ENCODE measurements around the gene TASL.
"Not testable (repeated sequence)": the region's sequence is repeated elsewhere in the genome, so short reads cannot be mapped to it uniquely, and the experiment has no call there.

Gene TASL

DNA sequence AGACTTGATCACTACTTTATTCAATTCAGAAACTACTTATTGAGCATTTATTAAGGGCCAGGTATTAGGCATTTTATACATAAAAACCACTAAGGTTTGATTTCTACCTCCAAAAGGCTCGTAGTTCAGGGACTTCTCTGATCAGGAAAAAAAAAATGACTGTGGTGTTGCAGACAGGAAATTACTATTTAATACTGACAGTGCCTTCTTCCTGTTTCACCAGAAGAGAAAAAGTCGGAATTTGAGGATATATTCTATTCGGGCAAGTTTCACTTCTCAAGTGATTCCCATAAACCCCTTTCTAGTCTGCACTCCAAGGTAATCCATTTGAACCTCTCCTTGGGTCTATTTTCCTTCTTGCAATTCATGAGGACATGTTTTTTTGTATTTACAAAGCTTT, 15.3 kb upstream of the TASL start:
- H3K27me3 Mint-ChIP-seq, result no peaks in the 10 kb centered on the region
- H3K4me1 Mint-ChIP-seq (ENCODE audit: low read depth), result peaks cover 5% of the 10 kb centered on the region

DNA sequence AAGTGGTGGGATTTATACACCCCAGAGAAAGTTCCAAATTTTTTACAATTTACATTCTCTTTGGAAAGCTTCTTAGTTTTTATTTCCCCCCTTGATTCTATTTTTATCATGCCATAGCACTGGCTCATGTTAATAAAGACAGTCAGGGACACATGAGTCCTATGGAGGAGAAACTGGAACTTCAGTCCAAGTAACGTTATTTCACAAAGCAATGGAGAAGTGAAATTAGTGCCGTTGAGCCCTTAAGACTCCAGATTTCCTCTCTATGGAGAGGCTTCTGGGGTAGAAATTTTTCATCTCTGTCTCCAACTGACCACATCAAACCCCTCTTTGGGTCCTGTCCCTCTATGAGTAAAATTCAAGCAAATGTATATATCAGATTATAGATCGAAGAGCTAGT, 12.8 kb upstream of the TASL start:
- no peaks in the 10 kb centered on the region for H3K36me3 Mint-ChIP-seq
- H3K4me3 Mint-ChIP-seq, result no peak overlapping the region
- H3K4me1 Mint-ChIP-seq (ENCODE audit: low read depth), result peaks cover 5% of the 10 kb centered on the region
- no peak overlapping the region for H3K27ac Mint-ChIP-seq
- no peaks in the 10 kb centered on the region for H3K9me3 Mint-ChIP-seq (ENCODE audit: low read depth)
- no peaks in the 10 kb centered on the region for H3K27me3 Mint-ChIP-seq

More for the DNA sequence above, 15.3 kb upstream of the TASL start:
- Mint-ChIP-seq H3K27ac (no peak overlapping the region), H3K9me3 (ENCODE audit: low read depth) (no peaks in the 10 kb centered on the region), H3K36me3 (no peaks in the 10 kb centered on the region), H3K4me3 (no peak overlapping the region)

DNA sequence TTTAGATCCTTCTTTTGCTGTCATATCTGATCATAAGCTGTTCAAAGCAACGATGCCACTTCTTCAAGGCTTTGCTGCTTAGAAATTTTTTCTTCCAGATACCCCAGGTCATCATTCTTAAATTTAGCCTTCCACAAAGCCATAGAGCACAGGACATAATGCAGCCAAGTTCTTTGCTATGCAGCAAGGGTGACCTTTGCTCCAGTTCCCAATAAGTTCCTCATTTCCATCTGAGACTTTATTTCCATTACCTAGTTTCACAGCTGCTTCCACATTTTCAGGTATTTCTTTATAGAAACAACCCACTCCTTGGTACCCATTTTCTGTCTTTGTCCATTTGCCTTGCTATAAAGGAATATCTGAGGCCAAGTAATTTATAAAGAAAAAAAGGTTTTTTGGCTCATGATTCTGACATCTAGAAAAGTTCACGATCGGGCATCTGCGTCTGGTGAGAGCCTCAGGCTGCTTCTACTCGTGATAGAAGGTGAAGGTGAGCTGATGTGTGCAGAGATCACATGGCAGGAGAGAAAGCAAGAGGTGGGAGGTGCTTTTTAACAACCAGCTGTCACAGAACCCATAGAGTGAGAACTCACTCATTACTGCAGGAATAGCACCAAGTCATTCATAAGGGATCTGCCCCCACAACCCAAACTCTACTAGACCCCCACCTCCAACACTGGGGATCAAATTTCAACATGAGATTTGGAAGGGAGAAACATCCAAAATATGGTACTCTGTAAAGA, 11.8 kb upstream of the TASL start:
- H3K36me3 Mint-ChIP-seq, result no peaks in the 10 kb centered on the region
- H3K9me3 Mint-ChIP-seq (ENCODE audit: low read depth), result no peaks in the 10 kb centered on the region
- no peak overlapping the region for H3K27ac Mint-ChIP-seq
- H3K4me3 Mint-ChIP-seq, result no peak overlapping the region
- peaks cover 5% of the 10 kb centered on the region for H3K4me1 Mint-ChIP-seq (ENCODE audit: low read depth)
- H3K27me3 Mint-ChIP-seq, result no peaks in the 10 kb centered on the region

DNA sequence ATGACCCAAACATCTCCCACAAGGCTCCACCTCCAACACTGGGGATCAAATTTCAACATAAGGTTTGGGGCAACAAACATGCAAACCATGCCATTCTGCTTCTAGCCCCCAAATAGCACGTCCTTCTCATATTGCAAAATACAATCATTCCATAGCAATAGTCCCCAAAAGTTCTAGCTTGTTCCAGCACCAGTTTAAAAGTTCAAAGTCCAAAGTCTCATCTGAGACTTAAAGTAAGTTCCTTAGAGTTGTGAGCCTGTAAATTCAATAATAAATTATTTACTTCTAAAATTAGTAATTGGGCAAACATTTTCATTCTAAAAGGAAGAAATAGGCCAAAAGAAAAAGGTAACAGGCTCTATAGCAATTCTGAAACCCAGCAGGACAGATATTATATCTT, 8.9 kb upstream of the TASL start:
- H3K27me3 Mint-ChIP-seq, result no peaks in the 10 kb centered on the region
- no peaks in the 10 kb centered on the region for H3K4me1 Mint-ChIP-seq (ENCODE audit: low read depth)
- no peaks in the 10 kb centered on the region for H3K9me3 Mint-ChIP-seq (ENCODE audit: low read depth)
- no peak overlapping the region for H3K4me3 Mint-ChIP-seq
- no peaks in the 10 kb centered on the region for H3K36me3 Mint-ChIP-seq
- H3K27ac Mint-ChIP-seq, result no peak overlapping the region

DNA sequence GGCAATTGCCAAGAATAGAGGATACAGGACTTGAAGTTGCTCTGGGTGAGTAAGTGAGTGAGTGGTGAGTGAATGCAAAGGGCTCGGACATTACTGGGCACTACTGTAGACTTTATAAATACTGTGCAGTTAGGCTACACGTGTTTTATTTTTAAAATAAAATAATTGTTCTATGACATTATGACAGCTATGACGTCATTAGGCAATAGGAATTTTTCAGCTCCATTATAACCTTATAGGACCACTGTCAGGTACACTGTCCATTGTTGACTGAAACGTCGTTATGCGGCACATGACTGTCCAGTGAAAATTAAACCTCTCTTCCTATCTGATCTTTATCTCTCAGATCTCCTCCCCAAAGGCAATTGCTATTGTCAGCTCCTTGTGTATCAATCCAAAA, 5.1 kb upstream of the TASL start:
- Mint-ChIP-seq H3K9me3 (ENCODE audit: low read depth) (no peaks in the 10 kb centered on the region), H3K27ac (no peak overlapping the region), H3K27me3 (no peaks in the 10 kb centered on the region), H3K4me1 (ENCODE audit: low read depth) (peaks cover 3% of the 10 kb centered on the region), H3K36me3 (no peaks in the 10 kb centered on the region), H3K4me3 (no peak overlapping the region)

DNA sequence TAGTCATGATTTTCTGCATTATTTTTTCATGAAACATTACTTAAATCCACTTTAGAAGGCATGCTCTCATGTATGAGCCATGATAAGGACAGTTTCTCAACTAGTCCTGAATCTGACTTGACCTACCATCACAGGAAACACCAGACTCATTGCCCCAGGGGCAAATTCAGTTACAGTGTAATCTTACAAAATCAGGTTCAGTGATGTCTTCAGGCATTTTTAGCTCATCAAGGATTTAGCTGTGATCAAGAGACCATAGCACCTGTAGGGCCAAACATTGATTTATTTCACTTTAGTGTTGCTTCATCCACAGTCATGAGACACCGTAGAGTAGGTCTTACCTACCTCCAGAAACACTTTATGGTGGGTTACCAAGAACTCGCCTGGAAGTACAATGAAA, 3.1 kb upstream of the TASL start:
- Mint-ChIP-seq H3K9me3 (ENCODE audit: low read depth) (no peaks in the 10 kb centered on the region), H3K4me3 (no peak overlapping the region), H3K4me1 (ENCODE audit: low read depth) (peaks cover 13% of the 10 kb centered on the region), H3K36me3 (no peaks in the 10 kb centered on the region), H3K27ac (no peak overlapping the region), H3K27me3 (no peaks in the 10 kb centered on the region)

DNA sequence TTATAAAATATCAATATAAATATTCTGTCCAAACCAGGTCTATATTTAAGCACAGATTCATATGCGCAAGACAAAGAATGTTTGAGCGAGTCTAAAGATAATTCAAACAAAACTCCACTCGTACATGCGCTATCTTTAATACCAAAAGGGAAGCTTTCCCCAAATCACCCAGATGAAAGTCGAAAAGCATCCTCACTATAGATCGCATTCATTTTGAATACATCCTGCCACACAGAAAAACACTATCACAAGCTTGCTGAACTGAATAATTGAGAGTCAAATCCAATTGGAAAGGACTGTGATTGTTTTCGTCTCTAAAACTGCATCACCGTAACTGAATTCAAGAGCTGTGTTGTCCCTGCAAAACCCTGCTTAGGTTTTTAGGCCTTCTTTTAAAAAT, 685 bp downstream of the TASL start:
- Mint-ChIP-seq H3K27ac (peak overlapping the region; percentile 90), H3K4me3 (peak overlapping the region; percentile 89), H3K27me3 (no peaks in the 10 kb centered on the region), H3K9me3 (ENCODE audit: low read depth) (no peaks in the 10 kb centered on the region), H3K36me3 (peaks cover 4% of the 10 kb centered on the region), H3K4me1 (ENCODE audit: low read depth) (peaks cover 30% of the 10 kb centered on the region)

DNA sequence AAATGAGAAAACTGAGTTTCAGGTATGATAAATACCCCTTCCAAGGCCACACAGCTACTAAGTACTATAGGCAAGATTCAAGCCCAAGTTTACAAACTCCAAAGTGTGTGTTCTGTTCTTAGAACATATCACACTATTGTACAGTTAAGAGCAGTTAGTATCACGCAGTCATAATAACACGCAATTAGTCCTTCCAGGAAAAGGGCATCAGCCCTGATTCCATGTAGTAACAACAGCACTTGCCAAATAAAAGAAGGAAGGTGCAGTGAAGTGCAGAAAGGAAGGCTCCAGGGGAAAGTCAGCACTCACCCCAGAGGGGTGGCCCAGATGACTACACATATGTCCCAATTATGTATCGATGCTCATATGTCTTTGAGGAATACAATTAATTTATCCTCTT, 4.4 kb downstream of the TASL start:
- peaks cover 4% of the 10 kb centered on the region for H3K36me3 Mint-ChIP-seq
- H3K27me3 Mint-ChIP-seq, result no peaks in the 10 kb centered on the region
- H3K27ac Mint-ChIP-seq, result no peak overlapping the region
- H3K4me1 Mint-ChIP-seq (ENCODE audit: low read depth), result peaks cover 32% of the 10 kb centered on the region
- H3K4me3 Mint-ChIP-seq, result no peak overlapping the region
- H3K9me3 Mint-ChIP-seq (ENCODE audit: low read depth), result no peaks in the 10 kb centered on the region

DNA sequence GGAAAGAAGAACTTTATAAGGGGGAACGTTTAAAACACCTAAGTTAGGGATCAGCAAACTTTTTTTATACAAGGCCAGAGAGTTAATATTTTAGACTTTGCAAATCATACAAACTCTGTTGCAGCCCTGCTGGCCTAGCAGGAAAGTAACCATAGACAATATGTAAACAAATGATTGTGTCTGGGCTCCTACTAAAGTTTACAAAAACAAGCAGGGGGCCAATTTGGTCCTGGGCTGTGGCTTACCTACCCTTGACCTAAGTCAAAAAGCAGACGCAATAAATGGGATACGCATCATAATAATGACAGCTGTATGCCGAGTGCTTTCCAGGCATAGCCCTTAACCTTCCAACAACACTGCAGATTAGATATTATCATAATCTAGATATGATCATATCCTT, 4.9 kb downstream of the TASL start:
- peaks cover 34% of the 10 kb centered on the region for H3K4me1 Mint-ChIP-seq (ENCODE audit: low read depth)
- H3K27ac Mint-ChIP-seq, result no peak overlapping the region
- H3K36me3 Mint-ChIP-seq, result peaks cover 4% of the 10 kb centered on the region
- no peaks in the 10 kb centered on the region for H3K27me3 Mint-ChIP-seq
- no peak overlapping the region for H3K4me3 Mint-ChIP-seq
- no peaks in the 10 kb centered on the region for H3K9me3 Mint-ChIP-seq (ENCODE audit: low read depth)

DNA sequence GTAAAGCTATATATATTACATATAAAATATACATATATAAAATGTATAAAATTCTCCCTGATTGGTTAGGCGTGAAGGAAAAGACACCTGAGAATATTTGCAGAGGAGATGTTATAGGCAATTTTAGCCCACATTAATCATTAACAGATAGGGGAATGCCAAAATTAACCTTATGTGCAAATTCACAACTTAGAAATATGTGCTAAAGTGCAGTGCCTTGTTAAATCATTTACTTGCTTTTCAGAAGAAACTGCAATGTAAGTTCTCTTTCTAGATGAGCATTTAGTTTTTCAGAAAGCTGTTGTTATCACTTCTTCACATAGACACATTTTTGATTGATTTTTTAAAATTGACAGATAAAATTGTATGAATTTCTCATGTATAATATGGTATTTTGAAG, 5.6 kb downstream of the TASL start:
- no peaks in the 10 kb centered on the region for H3K9me3 Mint-ChIP-seq (ENCODE audit: low read depth)

DNA sequence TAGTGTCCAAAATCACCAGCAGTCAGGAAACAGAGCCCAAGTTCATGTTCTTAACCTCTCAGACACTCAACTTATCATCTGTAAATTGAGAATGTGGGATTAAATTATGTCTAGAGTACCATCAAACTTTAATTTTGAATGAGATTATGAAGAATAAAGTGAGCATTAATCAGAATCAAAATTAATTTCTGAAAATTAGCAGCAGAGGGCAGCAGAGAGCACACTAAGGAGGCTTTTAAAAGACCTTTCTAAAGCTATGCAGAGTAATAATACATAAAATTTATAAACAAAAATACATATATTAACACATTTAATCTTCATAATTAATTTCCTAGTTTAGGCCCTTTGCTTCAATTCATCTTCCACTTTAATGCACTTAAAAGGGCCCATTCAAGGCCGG, 7.1 kb downstream of the TASL start:
- Mint-ChIP-seq H3K27me3 (no peaks in the 10 kb centered on the region), H3K27ac (no peak overlapping the region), H3K4me3 (no peak overlapping the region), H3K36me3 (peaks cover 4% of the 10 kb centered on the region), H3K9me3 (ENCODE audit: low read depth) (no peaks in the 10 kb centered on the region), H3K4me1 (ENCODE audit: low read depth) (peaks cover 24% of the 10 kb centered on the region)

More for the DNA sequence above, 5.6 kb downstream of the TASL start:
- H3K4me1 Mint-ChIP-seq (ENCODE audit: low read depth), result peaks cover 30% of the 10 kb centered on the region
- H3K27me3 Mint-ChIP-seq, result no peaks in the 10 kb centered on the region
- peaks cover 4% of the 10 kb centered on the region for H3K36me3 Mint-ChIP-seq
- no peak overlapping the region for H3K27ac Mint-ChIP-seq
- H3K4me3 Mint-ChIP-seq, result no peak overlapping the region

DNA sequence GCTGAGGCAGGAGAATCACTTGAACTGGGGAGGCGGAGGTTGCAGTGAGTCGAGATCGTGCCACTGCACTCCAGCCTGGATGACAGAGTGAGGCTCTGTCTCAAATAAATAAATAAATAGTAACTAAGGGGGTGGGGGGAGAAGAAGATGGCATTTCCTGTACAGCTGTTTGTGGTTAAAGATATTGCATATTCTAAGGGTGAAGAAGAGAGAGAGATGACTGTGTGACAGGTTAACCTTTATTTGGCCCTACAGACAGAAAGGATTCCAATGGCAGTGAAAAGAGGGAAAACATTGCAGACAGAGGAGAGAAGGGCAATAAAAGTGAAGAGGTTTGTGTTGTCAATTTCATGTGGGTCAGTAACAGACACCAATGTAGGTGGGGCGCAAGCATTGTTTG, 9.4 kb downstream of the TASL start:
- Mint-ChIP-seq H3K4me1 (ENCODE audit: low read depth) (peaks cover 14% of the 10 kb centered on the region), H3K9me3 (ENCODE audit: low read depth) (no peaks in the 10 kb centered on the region), H3K36me3 (peaks cover 3% of the 10 kb centered on the region), H3K4me3 (no peak overlapping the region), H3K27ac (no peak overlapping the region), H3K27me3 (no peaks in the 10 kb centered on the region)

DNA sequence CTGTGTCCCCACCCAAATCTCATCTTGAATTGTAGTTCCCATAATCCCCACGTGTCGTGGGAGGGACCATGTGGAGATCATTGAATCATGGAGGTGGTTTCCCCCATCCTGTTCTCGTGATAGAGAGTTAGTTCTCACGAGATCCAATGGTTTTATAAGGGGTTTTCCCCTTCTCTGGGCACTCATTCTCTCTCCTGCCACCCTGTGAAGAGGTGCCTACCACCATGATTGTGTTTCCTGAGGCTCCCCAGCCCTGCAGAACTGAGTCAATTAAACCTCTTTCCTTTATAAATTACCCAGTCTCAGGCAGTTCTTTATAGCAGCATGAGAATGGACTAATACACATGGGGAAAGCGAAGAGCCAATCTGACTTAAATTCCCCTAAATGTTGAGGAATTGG, 14.5 kb downstream of the TASL start:
- H3K9me3 Mint-ChIP-seq (ENCODE audit: low read depth); H3K27ac Mint-ChIP-seq; H3K4me1 Mint-ChIP-seq (ENCODE audit: low read depth); H3K27me3 Mint-ChIP-seq; H3K4me3 Mint-ChIP-seq: not testable (repeated sequence)
- H3K36me3 Mint-ChIP-seq, result peaks cover 11% of the 10 kb centered on the region

DNA sequence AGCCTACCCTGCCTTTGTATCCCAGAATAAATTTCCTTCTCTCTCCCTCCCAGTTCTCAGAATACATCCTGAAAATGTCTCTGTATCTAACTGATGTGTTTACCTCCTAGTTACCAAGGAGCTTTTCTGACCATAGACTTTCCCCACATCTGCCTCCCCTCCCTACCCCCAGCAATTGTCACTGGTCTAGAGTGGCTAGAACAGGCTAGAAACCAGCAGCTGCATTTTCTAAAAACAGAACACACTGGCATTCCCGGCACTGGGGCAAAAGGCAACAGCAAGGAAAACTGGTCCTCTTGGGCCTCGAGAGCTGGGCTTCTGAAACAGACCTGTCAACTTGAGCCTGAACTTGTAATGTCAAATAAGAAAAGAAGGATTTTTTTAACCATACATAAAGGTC, 16.4 kb downstream of the TASL start:
- Mint-ChIP-seq H3K27me3 (no peaks in the 10 kb centered on the region), H3K36me3 (peaks cover 11% of the 10 kb centered on the region), H3K4me1 (ENCODE audit: low read depth) (no peaks in the 10 kb centered on the region), H3K9me3 (ENCODE audit: low read depth) (no peaks in the 10 kb centered on the region), H3K27ac (no peak overlapping the region), H3K4me3 (no peak overlapping the region)

DNA sequence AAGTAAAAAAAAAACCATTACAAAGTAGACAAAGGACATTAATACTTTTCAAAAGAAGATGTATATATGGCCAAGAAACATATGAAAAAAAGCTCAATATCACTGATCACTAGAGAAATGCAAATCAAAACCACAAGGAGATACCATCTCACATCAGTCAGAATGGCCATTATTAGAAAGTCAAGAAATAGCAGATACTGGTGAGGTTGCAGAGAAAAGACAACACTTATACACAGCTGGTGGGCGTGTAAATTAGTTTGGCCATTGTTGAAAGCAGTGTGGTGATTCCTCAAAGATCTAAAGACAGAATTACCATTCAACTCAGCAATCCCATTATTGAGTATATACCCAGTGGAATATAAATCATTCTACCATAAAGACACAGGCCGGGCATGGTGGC, 39.3 kb downstream of the TASL start:
- no peaks in the 10 kb centered on the region for H3K36me3 Mint-ChIP-seq
- no peak overlapping the region for H3K27ac Mint-ChIP-seq
- H3K9me3 Mint-ChIP-seq (ENCODE audit: low read depth), result no peaks in the 10 kb centered on the region
- no peak overlapping the region for H3K4me3 Mint-ChIP-seq
- no peaks in the 10 kb centered on the region for H3K4me1 Mint-ChIP-seq (ENCODE audit: low read depth)
- H3K27me3 Mint-ChIP-seq, result peaks cover 2% of the 10 kb centered on the region

DNA sequence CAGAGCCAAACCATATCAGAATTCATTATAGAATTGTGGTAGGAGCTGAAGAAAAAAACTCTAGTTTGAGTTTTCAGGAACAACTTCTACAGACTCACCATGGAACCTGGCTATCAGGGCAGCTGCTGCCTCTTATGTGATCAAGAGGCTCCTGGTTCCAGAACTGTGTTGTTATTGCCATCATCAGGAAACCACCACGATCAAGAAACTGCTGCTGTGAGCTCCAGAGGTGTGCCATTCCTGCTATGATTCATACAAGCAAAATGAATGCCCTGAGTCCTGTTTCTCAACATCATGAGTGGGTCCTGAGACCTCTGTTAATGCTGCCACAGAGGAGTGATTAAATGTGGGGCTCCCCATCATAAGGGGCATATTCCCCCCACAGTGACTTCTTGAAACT, 43.7 kb downstream of the TASL start:
- Mint-ChIP-seq H3K4me3 (no peak overlapping the region), H3K27me3 (peaks cover 2% of the 10 kb centered on the region), H3K4me1 (ENCODE audit: low read depth) (no peaks in the 10 kb centered on the region), H3K9me3 (ENCODE audit: low read depth) (no peaks in the 10 kb centered on the region), H3K27ac (no peak overlapping the region), H3K36me3 (no peaks in the 10 kb centered on the region)

Data from activated naive CD8-positive, alpha-beta T cell (primary cell).